Measurements from ENCODE around the gene ELAVL4. TPM values are rescaled to one million over a fixed set of nuclear protein-coding genes. Genes with fewer than 3 reads are reported as not detected.

ELAVL4 gene
- total RNA-seq, 1 donor from 2014 or later: 137 TPM

- no peak for DNase-seq (ENCODE audit: low spot score in 2 of 2)
- FAIRE-seq: no peak
Observed at GRCh38 chr1:50175719-50176639, 67.3 kb downstream of the ELAVL4 start.

DNA sequence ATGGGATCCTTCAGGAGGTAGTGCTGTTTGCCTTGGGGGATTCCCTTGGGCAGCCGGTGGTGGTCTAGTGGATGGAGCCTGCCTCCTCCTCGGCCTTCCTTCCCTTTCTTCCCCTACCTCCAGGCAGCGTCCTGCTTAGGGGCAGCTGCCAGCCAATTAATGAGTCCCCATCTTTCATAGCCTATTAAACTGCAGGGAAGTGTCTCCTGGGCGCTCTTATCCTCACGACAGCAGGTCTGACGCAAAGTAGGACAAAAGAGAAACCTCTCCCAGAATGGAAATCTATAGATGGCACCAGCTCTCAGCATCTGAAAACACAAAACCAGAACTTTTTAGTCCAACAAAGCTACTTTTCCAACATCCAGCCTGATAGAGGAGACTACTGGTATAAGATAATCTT lies 69.3 kb downstream of the ELAVL4 start:
- FAIRE-seq: no peak
- no peak for DNase-seq (ENCODE audit: low spot score in 2 of 2)

- DNase-seq (ENCODE audit: low spot score in 2 of 2) (no peak), FAIRE-seq (no peak)
Observed at GRCh38 chr1:50179639-50180038, 70.9 kb downstream of the ELAVL4 start.

DNA sequence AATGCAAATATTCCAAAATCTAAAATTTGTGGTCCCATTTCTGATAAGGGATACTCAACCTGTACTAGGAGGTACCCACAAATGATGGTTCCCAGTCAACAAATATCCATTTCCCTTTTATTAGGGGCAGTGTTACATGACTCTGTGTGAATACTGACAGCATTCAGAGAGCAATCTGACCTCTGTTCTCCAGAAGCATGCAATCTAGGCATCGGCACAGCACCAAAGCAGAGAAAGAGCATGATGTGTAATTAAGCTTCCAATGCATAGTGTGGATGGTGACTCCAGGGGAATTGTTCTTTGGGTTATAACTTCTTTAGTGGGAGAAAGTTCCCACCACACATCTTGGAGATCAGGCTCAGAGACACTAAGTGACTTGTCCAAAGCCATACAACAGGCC lies 71.6 kb downstream of the ELAVL4 start:
- no peak for DNase-seq (ENCODE audit: low spot score in 2 of 2)
- no peak for FAIRE-seq

GRCh38 chr1:50181027-50181663 lies 72.4 kb downstream of the ELAVL4 start:
- DNase-seq (ENCODE audit: low spot score in 2 of 2) (no peak), FAIRE-seq (no peak)

GRCh38 chr1:50183378-50184133 lies 74.8 kb downstream of the ELAVL4 start:
- DNase-seq (ENCODE audit: low spot score in 2 of 2): no peak
- no peak for FAIRE-seq

- DNase-seq (ENCODE audit: low spot score in 2 of 2): no peak
- FAIRE-seq: no peak
Observed at GRCh38 chr1:50189369-50189768, 80.6 kb downstream of the ELAVL4 start.

DNA sequence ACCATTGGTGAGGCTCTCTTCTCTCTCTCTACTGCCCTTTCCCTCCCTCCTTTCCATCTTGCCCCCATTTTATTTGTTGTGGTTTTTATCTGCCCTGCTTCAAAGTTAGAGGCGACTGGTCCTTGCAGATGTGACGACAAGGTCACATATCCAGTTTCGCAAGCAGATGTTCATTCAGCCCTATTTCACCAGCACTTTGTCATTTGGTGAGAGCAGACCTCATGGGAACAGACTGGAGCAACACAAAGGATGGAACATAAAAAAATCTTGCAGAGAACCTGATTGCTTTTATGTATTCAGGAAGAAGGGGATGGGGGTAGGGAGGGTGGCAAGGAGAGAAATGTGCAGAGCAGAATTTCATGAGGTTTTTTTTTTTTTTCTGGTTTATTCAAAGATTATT lies 84.3 kb downstream of the ELAVL4 start:
- FAIRE-seq: no peak
- DNase-seq (ENCODE audit: low spot score in 2 of 2): no peak

GRCh38 chr1:50195205-50195604 lies 86.5 kb downstream of the ELAVL4 start:
- no peak for FAIRE-seq
- DNase-seq (ENCODE audit: low spot score in 2 of 2): no peak

DNA sequence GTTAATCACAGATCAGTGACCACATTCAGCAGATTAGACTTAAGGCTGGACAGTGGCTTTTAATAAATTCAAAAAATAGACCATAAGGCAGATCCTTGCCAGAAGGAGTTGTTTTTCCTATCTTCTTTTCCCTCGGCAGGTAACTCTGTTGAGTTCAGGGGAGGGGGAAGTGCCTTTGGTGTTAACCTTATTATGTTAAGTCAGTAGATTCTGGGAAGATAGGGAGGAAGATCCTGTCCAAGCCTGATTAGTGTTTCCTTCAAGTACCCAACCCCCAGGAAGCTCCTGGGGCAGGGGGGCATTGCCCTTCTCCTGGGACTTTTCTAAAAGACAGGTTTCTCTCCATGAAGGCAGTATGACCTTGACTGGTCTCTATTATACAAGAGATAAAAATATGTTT lies 87.4 kb downstream of the ELAVL4 start:
- DNase-seq (ENCODE audit: low spot score in 2 of 2) (no peak), FAIRE-seq (no peak)

DNA sequence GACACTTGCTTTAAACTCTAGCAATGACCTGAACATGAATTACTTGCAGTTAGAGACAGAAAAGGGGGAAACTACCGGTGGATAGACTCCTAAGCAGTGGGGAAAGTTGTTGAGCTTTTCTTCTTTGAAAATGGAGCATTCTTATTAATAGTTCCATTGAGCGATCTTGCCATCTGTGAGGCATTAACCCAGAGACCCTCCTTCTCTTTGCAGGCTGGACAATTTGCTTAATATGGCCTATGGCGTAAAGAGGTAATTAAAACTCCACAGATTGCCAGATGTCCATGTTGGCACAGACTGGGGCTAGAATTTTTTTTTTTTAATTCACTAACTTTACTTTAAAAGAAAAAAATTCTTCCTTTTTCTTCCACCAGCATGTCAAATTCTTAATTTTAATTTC lies 88.5 kb downstream of the ELAVL4 start:
- DNase-seq (ENCODE audit: low spot score in 2 of 2): no peak
- no peak for FAIRE-seq

DNA sequence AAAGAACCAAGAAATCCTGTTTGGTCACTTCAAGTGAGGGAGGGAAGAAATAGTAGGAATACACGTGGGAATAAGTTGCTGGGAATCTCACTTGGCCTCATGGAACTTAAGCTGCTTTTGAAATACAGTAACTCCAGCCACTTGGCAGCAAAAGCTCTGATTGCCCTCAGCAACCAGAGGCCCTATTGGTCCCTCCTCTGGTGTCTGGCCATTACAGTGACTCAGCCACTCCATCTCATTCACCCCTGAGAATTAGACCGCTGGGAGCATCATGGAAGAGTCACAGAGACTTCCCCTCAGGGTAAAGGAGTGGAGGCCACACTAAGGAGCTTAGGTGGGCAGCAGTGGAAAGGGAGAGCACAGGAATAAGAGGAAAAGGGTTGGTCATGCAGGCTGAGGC lies 99.6 kb downstream of the ELAVL4 start:
- FAIRE-seq (no peak), DNase-seq (ENCODE audit: low spot score in 2 of 2) (no peak)

- FAIRE-seq (no peak), DNase-seq (ENCODE audit: low spot score in 2 of 2) (no peak)
Observed at GRCh38 chr1:50208756-50209155, 100.0 kb downstream of the ELAVL4 start.

DNA sequence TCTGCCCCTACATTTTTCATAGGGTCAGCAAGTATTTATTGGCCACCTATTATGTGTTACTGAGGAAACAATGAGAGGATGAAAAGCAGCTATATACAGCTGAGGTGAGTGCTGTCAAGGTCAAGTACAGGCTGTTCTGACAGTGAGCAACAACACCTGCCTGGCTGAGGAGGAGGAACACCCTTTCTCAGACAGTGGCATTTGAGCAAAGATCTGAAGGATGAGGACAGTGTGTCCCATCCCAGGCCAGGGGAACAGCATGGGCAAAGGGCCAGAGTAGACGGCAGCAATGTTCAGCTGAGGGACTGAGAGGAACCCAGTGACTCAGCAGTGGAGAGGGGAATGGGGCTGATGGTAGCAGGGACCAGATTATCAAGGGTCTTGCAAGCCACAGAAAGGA lies 101.0 kb downstream of the ELAVL4 start:
- no peak for DNase-seq (ENCODE audit: low spot score in 2 of 2)
- no peak for FAIRE-seq

GRCh38 chr1:50213505-50213904 lies 104.8 kb downstream of the ELAVL4 start:
- FAIRE-seq (no peak), DNase-seq (ENCODE audit: low spot score in 2 of 2) (no peak)

DNA sequence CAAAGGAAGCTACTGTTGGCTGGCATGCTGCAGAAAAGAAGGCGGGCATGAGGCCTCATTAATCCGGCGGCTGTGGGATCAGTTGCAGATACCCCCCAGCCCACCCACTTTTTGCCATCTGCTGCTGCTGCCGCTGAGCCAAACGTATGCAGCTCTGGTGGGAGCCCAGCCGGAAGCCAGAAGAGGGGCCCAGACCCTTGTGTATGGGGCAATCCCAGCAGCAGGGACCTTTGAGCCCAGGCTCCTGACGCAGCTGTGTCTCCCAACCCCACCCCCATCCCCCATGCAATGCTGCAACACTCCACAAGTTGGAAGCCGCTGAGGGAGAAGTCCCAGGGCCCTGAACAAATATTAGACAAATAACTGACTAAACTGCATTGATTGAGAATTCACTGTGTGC lies 106.0 kb downstream of the ELAVL4 start:
- DNase-seq (ENCODE audit: low spot score in 2 of 2) (no peak), FAIRE-seq (no peak)

GRCh38 chr1:50218344-50219120 lies 109.8 kb downstream of the ELAVL4 start:
- DNase-seq (ENCODE audit: low spot score in 2 of 2) (no peak), FAIRE-seq (no peak)

GRCh38 chr1:50228871-50229384 lies 120.2 kb downstream of the ELAVL4 start:
- FAIRE-seq (no peak), DNase-seq (ENCODE audit: low spot score in 2 of 2) (no peak)

DNA sequence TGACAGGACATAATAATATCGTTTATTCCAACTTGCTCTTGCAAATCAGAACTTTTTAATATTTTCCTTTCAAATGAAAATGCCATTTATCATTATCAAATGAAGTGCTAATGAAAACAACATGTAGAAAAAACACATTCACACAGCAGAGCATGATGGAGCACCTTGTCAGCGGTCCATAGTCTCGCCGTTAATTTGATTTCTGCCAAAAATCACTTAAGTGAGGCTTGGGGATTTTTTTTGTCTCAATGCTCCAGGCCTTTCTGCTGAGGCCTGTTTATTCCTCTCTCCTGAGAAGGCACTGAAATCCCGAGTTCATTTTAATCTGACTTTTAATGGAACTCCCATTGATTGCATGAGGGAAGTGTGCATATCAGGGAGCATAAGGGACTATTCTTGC lies 122.5 kb downstream of the ELAVL4 start:
- DNase-seq (ENCODE audit: low spot score in 2 of 2) (no peak), FAIRE-seq (no peak)

GRCh38 chr1:50232336-50232735 lies 123.6 kb downstream of the ELAVL4 start:
- no peak for DNase-seq (ENCODE audit: low spot score in 2 of 2)
- FAIRE-seq: no peak

All from frontal cortex (tissue), 4 donors.